Uterus (tissue), 4 donors: ENCODE data around the gene GLS2. TPM values are rescaled to one million over a fixed set of nuclear protein-coding genes. Genes with fewer than 3 reads are reported as not detected.

Source experiments
- DNase-seq, 2 donors: peaks; one replicate each; pipeline ENCODE4 v3.0.0-alpha.2; 2019 to 2020
- H3K27ac ChIP-seq, 2 donors: fragments of 200-600 bp; sonication (generic); 1 replicate in 1 of 2; 2 replicates in 1 of 2; pipeline ENCODE4 v1.5.1; 2016 to 2018
- H3K27me3 ChIP-seq, 2 donors: fragments of 200-600 bp; sonication (generic); one replicate each; pipeline ENCODE4 v1.5.1; 2018 to 2019; ENCODE audit warnings: control low read depth in 1 of 2
- H3K36me3 ChIP-seq, 2 donors: fragments of 200-600 bp; sonication (generic); one replicate each; pipeline ENCODE4 v1.5.1; 2019; ENCODE audit warnings: control low read depth in 1 of 2
- H3K4me1 ChIP-seq, 2 donors: fragments of 200-600 bp; sonication (generic); one replicate each; pipeline ENCODE4 v1.5.1; 2018 to 2019; ENCODE audit warnings: control low read depth in 1 of 2
- H3K4me3 ChIP-seq, 2 donors: fragments of 200-600 bp; sonication (generic); 1 replicate in 1 of 2; 2 replicates in 1 of 2; pipeline ENCODE4 v1.5.1; 2018 to 2019; ENCODE audit warnings: mild to moderate bottlenecking in 1 of 2
- H3K9me3 ChIP-seq, 2 donors: fragments of 200-600 bp; sonication (generic); one replicate each; pipeline ENCODE4 v1.5.1; 2019; ENCODE audit warnings: control low read depth in 1 of 2
- CTCF ChIP-seq, 4 experiments: fragments of 200-600 bp in 2 of 4; fragments of 450-650 bp in 2 of 4; sonication (generic) in 2 of 4; IDR thresholded peaks; one replicate each; pipeline ENCODE4 v1.5.1; 2016 to 2019; ENCODE audit warnings: antibody characterized with exemption in 4 of 4, mild to moderate bottlenecking in 2 of 4, moderate library complexity in 1 of 4
- POLR2A ChIP-seq, 2 donors: fragments of 450-650 bp; IDR thresholded peaks; one replicate each; pipeline ENCODE4 v1.6.1; 2016; ENCODE audit warnings: antibody characterized with exemption in 2 of 2, mild to moderate bottlenecking in 1 of 2, moderate library complexity in 1 of 2
- intact Hi-C: fragments of 100-400 bp; cut with DNase I; formaldehyde crosslinking; loops from one replicate; pipeline ENCODE4 v1.15.1; 2023; ENCODE audit warnings: low total_unique reads
- total RNA-seq, 4 donors: library from RNA; depleted of rRNA in 3 of 4; stranded (reverse); fragments of >200 nt in 3 of 4; gene quantifications; one replicate each; pipeline versions ENCODE4 v1.1.0 to v1.2.4, GENCODE V29; 2014 to 2023
- donor health status: DM: yes; HTN: yes; CAD: no.

GLS2 gene
- total RNA-seq, 4 donors from 2014 or later, result 0.29 to 5.9 (median 1.1) TPM; not detected in 1

- H3K4me1 ChIP-seq, result no peaks in the 10 kb centered on the region
- no peak overlapping the region for H3K4me3 ChIP-seq
- no peaks in the 10 kb centered on the region for H3K36me3 ChIP-seq
- TF ChIP-seq CTCF (IDR thresholded peaks at IDR 0.05), result no peak
- no peak for TF ChIP-seq POLR2A (IDR thresholded peaks at IDR 0.05)
- no peaks in the 10 kb centered on the region for H3K9me3 ChIP-seq
- intact Hi-C loops, result no loop called here
- no peaks in the 10 kb centered on the region for H3K27me3 ChIP-seq
- no peak overlapping the region for H3K27ac ChIP-seq
- no peak for DNase-seq
These were observed 13.6 kb downstream of the GLS2 start for GRCh38 chr12:56474389-56474788.

- no peak for DNase-seq
- Histone ChIP-seq H3K27ac (peak overlapping the region; percentile 85 to 90), H3K4me3 (peak overlapping the region; percentile 60 to 67), H3K9me3 (no peaks in the 10 kb centered on the region), H3K4me1 (no peaks in the 10 kb centered on the region), H3K36me3 (no peaks in the 10 kb centered on the region), H3K27me3 (no peaks in the 10 kb centered on the region)
- TF ChIP-seq CTCF (IDR thresholded peaks at IDR 0.05), result no peak
- no peak for TF ChIP-seq POLR2A (IDR thresholded peaks at IDR 0.05)
- intact Hi-C loops, result no loop called here
These were observed 18.7 kb downstream of the GLS2 start for GRCh38 chr12:56469007-56469930.

GRCh38 chr12:56468216-56469006, 19.6 kb downstream of the GLS2 start, which contains the start of gene SPRYD4:
SPRYD4 (plus strand) TSS chr12:56468578; CDS start chr12:56468592, 14 bp downstream.
- Histone ChIP-seq H3K9me3 (no peaks in the 10 kb centered on the region), H3K27ac (peak within 1 kb of the TSS; percentile 85 to 90), H3K36me3 (no peaks in the 10 kb centered on the region), H3K27me3 (no peaks in the 10 kb centered on the region), H3K4me3 (peak within 1 kb of the TSS; percentile 60 to 67), H3K4me1 (no peaks in the 10 kb centered on the region)
- intact Hi-C loops, result no loop called here
- DNase-seq, result peak; percentile 92
- TF ChIP-seq CTCF (IDR thresholded peaks at IDR 0.05) (peak; percentile 32 to 62 (median 48)), POLR2A (IDR thresholded peaks at IDR 0.05) (peak; percentile 79 to 82)

GRCh38 chr12:56462565-56462964, 25.4 kb downstream of the GLS2 start:
- DNase-seq, result no peak
- intact Hi-C loops, result no loop called here

More at GRCh38 chr12:56462565-56462964, 25.4 kb downstream of the GLS2 start:
- Histone ChIP-seq H3K9me3 (no peaks in the 10 kb centered on the region), H3K27me3 (no peaks in the 10 kb centered on the region), H3K27ac (no peak overlapping the region), H3K4me1 (no peaks in the 10 kb centered on the region), H3K36me3 (no peaks in the 10 kb centered on the region), H3K4me3 (no peak overlapping the region)
- TF ChIP-seq CTCF (IDR thresholded peaks at IDR 0.05) (no peak), POLR2A (IDR thresholded peaks at IDR 0.05) (no peak)
